ENCODE results near the gene SVOPL.

SVOPL gene

DNA sequence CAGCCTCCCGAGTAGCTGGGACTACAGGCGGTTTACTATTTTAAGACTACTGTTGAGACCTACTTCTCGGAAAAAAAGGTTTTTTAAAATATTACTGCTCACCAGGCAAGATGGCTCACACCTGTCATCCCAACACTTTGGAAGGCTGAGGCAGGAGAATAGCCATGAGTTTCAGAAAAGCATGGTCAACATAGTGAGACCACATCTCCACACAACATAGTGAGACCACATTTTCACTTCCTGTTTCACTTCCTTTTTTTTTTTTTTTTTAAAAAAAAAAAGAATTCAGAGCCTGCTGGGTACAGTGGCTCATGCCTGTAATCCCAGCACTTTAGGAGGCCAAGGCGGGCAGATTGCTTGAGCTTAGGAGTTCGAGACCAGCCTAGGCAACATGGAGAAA, 46.5 kb downstream of the SVOPL start:
- TF ChIP-seq, protein P1, sequence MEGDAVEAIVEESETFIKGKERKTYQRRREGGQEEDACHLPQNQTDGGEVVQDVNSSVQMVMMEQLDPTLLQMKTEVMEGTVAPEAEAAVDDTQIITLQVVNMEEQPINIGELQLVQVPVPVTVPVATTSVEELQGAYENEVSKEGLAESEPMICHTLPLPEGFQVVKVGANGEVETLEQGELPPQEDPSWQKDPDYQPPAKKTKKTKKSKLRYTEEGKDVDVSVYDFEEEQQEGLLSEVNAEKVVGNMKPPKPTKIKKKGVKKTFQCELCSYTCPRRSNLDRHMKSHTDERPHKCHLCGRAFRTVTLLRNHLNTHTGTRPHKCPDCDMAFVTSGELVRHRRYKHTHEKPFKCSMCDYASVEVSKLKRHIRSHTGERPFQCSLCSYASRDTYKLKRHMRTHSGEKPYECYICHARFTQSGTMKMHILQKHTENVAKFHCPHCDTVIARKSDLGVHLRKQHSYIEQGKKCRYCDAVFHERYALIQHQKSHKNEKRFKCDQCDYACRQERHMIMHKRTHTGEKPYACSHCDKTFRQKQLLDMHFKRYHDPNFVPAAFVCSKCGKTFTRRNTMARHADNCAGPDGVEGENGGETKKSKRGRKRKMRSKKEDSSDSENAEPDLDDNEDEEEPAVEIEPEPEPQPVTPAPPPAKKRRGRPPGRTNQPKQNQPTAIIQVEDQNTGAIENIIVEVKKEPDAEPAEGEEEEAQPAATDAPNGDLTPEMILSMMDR (IDR thresholded peaks at IDR 0.05; ENCODE audit: insufficient read depth, low read depth, low read length, missing control alignments): no peak
- DNase-seq (ENCODE audit: low read depth): peak; percentile 12
- H3K4me3 ChIP-seq (ENCODE audit: low read depth, low read length): no peak overlapping the region

DNA sequence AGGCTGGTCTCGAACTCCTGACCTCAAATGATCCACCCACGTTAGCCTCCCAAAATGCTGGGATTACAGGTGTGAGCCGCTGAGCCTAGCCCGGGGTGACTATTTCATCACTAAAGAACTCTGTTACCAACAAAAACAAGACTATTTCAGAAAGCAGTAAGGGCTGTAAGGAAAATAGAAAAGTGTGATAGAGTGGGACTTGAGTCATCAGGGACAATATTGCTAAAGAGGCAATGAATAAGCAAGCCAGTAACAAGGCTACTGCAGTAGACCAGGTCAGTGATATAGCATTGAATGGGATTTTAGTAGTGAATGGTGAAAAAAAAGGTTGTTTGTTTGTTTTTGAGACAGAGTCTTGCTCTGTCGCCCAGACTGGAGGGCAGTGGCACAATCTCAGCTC, 51.7 kb downstream of the SVOPL start:
- no peak overlapping the region for H3K4me3 ChIP-seq (ENCODE audit: low read depth, low read length)
- no peak for DNase-seq (ENCODE audit: low read depth)
- TF ChIP-seq, protein P1 (IDR thresholded peaks at IDR 0.05; ENCODE audit: insufficient read depth, low read depth, low read length, missing control alignments): no peak

GRCh38 chr7:138645284-138645683, 55.9 kb downstream of the SVOPL start:
- DNase-seq (ENCODE audit: low read depth): no peak
- H3K4me3 ChIP-seq (ENCODE audit: low read depth, low read length): no peak overlapping the region
- TF ChIP-seq, protein P1 (IDR thresholded peaks at IDR 0.05; ENCODE audit: insufficient read depth, low read depth, low read length, missing control alignments): no peak

DNA sequence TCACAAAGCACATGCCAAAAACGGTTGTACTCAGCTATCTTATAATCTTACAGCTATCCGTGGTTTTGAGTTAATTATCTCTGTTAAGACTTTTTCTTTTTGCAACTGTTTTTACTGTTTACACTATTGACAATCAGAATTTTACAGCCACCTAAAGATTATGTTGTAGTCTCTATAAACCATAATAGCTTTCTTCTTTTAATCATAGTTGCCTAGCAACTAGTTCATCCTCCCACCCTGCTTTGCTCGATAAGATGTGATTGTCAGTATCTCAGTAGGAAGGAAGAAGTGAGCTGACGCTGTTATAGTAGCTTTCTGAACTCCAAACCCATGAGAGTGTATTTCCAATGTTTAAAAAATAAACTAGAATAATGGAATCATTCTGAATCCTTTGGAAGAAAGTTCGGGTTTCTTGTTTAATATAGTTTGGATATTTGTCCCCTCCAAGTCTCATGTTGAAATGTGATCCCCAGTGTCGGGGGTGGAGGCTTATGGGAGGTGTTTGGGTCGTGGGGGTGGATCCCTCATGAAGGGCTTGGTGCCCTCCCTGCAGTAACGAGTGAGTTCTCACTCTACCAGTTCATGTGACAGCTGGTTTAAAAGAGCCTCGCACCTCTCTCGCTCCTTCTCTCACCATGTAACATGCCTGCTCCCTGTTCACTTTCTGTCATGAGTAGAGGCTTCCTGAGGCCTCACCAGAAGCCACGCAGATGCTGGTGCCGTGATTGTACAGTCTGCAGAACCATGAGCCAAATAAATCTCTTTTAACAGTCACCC, 68.1 kb downstream of the SVOPL start:
- no peak for DNase-seq (ENCODE audit: low read depth)
- H3K4me3 ChIP-seq (ENCODE audit: low read depth, low read length): no peak overlapping the region
- TF ChIP-seq, protein P1 (IDR thresholded peaks at IDR 0.05; ENCODE audit: insufficient read depth, low read depth, low read length, missing control alignments): no peak

DNA sequence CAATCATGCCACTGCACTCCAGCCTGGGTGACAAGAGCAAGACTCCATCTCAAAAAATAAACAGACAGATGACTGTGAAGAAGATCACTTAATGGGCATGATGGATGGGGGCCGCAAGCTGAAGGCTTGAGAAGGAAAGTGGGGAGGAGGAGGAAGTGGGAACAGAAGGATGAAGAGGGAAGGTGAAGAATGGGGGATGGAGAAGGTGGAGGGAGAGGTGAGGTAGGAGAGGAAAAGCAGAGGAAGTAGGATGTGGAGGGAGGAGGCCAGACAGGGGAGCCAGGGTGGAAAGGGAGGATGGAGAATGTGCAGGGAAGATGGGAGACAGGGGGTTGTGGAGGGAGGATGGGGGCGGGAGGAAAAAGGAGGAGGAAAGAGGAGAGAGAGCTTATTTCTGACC, 68.8 kb downstream of the SVOPL start:
- TF ChIP-seq, protein P1 (IDR thresholded peaks at IDR 0.05; ENCODE audit: insufficient read depth, low read depth, low read length, missing control alignments): no peak
- DNase-seq (ENCODE audit: low read depth): no peak
- no peak overlapping the region for H3K4me3 ChIP-seq (ENCODE audit: low read depth, low read length)

GRCh38 chr7:138630059-138630610, 71.0 kb downstream of the SVOPL start:
- H3K4me3 ChIP-seq (ENCODE audit: low read depth, low read length): no peak overlapping the region
- no peak for DNase-seq (ENCODE audit: low read depth)
- TF ChIP-seq, protein P1 (IDR thresholded peaks at IDR 0.05; ENCODE audit: insufficient read depth, low read depth, low read length, missing control alignments): no peak

All from GM12865 (cell line).